ENCODE measurements around the gene CBR3.

- TF ChIP-seq, protein P1, sequence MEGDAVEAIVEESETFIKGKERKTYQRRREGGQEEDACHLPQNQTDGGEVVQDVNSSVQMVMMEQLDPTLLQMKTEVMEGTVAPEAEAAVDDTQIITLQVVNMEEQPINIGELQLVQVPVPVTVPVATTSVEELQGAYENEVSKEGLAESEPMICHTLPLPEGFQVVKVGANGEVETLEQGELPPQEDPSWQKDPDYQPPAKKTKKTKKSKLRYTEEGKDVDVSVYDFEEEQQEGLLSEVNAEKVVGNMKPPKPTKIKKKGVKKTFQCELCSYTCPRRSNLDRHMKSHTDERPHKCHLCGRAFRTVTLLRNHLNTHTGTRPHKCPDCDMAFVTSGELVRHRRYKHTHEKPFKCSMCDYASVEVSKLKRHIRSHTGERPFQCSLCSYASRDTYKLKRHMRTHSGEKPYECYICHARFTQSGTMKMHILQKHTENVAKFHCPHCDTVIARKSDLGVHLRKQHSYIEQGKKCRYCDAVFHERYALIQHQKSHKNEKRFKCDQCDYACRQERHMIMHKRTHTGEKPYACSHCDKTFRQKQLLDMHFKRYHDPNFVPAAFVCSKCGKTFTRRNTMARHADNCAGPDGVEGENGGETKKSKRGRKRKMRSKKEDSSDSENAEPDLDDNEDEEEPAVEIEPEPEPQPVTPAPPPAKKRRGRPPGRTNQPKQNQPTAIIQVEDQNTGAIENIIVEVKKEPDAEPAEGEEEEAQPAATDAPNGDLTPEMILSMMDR (conservative IDR thresholded peaks at IDR 0.05; ENCODE audit: low read length), result no peak
- no peak for TF ChIP-seq EZH2phosphoT487 (IDR thresholded peaks at IDR 0.05; ENCODE audit: borderline replicate concordance)
Measured at GRCh38 chr21:36103434-36103833, 31.4 kb upstream of the CBR3 start.

All from Loucy (cell line).